Measurements from ENCODE around the gene SLC17A4.

DNA sequence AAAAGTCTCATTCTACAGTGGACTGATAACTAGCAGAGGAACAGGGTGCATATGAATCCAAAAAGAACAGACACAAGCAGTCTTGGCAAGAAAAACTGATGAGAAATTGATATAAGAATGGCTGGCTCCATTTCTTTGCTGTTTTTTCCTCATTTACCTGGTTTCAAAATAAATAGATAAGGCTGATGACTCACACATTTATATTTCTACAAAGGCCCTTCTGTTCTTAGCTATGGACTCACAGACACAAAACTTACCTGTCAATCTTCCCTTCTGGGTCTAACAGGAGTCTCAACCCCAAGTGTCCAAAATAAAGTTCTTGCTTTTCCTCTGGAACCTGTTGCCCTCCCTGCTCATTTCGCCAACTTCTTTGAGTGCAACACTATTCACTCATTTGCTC is 941 bp downstream of the SLC17A4 start:
- TF ChIP-seq, protein P1, sequence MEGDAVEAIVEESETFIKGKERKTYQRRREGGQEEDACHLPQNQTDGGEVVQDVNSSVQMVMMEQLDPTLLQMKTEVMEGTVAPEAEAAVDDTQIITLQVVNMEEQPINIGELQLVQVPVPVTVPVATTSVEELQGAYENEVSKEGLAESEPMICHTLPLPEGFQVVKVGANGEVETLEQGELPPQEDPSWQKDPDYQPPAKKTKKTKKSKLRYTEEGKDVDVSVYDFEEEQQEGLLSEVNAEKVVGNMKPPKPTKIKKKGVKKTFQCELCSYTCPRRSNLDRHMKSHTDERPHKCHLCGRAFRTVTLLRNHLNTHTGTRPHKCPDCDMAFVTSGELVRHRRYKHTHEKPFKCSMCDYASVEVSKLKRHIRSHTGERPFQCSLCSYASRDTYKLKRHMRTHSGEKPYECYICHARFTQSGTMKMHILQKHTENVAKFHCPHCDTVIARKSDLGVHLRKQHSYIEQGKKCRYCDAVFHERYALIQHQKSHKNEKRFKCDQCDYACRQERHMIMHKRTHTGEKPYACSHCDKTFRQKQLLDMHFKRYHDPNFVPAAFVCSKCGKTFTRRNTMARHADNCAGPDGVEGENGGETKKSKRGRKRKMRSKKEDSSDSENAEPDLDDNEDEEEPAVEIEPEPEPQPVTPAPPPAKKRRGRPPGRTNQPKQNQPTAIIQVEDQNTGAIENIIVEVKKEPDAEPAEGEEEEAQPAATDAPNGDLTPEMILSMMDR (IDR thresholded peaks at IDR 0.05), result no peak
- TF ChIP-seq EP300 (IDR thresholded peaks at IDR 0.05) (no peak), POLR2A (IDR thresholded peaks at IDR 0.05) (no peak)

All from tibial nerve (tissue), 4 donors.